Muscle of arm (tissue), 12 donors: ENCODE data around the gene USP47. TPM values are rescaled to one million over a fixed set of nuclear protein-coding genes. Genes with fewer than 3 reads are reported as not detected.

Source experiments
- DNase-seq: peaks from one replicate; pipeline ENCODE4 v3.0.0-alpha.2; 2013
- polyA plus RNA-seq, 12 donors: library from polyadenylated mRNA; unstranded; fragments of 120-200 nt; gene quantifications; one replicate each; pipeline ENCODE4 v1.2.1, GENCODE V29; 2013; ENCODE audit not compliant: insufficient read length in 12 of 12

USP47 gene
- polyA plus RNA-seq, 12 donors: 60.4 to 85.4 (median 71.5) TPM; not detected in 1

DNA sequence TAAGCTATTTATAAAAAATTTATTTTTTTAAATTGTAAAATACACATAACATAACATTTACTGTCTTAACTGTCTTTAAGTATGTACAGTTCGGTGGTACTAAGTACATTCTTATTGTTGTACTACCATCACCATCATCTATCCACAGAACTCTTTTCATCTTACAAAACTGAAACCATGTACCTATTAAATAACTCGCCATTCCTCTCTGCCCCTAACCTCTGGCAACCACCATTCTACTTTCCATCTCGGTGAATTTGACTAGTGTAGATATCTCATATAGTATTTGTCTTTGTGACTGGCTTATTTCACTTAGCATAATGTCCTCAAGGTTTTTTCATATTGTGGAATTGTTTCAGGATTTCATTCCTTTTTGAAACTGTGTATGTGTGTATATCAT, 22.6 kb downstream of the USP47 start:
- no peak for DNase-seq

DNA sequence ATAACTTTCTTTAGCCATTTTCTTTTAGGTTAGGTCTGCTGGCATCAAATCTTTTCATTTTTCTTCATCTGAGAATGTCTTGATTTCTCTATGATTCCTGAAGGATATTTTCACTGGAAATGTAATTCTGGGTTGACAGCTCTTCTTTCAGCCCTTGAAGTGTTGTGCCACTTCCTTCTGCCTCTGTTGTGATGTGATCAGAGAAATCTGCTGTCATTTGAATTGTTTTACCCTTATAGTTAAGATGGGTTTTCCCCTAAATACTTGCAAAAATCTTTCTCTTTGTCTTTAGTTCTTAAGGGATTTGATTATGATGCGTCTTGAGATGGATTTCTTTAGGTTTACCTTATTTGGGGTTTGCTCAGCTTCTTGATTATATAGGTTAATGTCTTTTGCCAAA, 23.0 kb downstream of the USP47 start:
- no peak for DNase-seq

DNA sequence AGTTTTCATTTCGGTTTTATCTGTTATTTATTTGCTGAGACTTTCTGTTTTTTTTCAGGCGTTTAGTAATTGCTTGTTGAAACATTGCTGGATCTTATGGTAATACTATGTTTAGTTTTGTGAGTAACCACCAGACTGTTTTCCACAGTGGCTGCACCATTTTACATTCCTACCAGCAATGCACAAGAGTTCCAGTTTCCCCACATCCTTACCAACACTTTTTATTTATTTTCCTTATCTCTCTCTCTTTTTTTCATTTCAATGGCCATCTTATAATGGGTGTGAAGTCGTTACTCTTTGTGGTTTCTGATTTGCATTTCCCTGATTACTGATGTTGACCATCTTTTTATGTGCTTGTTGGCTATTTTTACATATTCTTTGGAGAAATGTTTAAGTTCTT, 23.7 kb downstream of the USP47 start:
- no peak for DNase-seq

DNA sequence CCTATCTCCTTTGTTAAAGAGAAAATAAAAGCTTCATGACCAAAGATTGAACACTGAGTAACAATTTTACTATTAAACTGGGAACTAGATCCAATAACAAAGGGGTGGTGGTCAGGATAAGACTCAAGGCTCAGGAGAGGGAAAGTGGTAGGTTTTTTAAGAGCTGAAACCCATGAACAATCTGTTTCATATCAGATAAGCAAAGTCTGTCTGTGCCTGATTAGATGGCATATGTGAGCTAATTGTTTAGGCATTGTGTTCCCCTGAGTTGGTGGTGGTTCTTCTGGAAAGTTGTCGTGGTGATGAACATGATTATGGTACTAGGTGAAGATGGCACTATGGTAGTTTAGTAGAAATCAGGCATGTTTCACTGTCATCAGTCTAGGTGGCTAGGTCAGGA, 24.4 kb downstream of the USP47 start:
- DNase-seq: no peak

DNA sequence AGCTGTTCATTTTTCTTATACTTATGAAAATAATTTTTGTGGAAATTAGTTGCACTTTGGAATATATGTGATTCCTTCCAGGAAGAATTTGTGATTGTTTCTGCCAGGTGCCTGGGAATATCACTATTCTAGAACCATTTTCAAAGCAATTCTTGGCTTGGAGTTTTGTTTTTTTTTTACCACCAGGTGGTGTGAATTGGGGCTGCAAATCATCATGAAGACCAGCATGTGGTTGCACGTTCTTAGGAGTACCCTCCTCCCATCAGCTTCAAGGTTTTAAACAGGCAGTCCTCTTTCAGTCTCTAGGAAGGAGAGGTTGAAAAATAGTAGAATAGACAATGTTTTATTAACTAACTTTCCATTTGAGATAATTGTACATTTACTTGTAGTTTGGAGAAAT, 25.9 kb downstream of the USP47 start:
- no peak for DNase-seq

DNA sequence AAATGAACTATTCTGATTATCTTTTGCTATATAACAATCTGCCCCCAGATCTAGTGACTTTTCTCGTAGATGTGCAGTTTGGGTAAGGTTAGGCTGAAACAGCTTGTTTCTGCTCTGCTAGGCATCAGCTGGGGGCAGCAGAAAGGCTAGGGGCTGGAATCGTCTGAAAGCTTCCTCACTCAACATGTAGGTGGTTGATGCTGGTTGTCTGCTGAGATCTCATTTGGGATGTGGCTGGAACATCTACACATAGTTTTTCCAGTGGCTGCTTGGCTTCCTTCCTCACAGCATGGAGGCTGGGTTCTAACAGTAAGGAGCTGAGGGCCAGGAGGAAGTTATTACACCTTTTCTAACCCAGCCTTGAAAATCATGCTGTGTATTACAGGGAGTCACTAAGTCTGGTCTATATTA, 30.2 kb downstream of the USP47 start:
- DNase-seq: no peak

DNA sequence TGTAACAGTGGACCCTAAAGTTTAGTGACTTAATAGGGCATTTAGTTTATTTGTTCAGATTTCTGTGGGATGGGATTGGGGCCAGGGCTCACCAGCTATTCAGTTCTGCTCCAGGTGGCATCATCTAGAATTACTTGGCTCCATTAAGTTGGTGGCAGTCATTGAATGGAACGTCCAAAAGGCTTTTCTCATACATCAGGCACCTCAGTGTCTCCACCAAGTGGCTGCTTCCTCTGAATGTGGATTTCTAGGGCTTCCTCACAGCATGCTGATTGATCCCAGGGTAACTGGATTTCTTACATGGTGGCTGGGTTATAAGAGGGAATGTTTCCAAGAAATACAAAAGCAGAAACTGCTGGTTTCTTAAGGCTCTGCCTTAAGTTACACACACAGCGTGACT, 34.7 kb downstream of the USP47 start:
- no peak for DNase-seq

DNA sequence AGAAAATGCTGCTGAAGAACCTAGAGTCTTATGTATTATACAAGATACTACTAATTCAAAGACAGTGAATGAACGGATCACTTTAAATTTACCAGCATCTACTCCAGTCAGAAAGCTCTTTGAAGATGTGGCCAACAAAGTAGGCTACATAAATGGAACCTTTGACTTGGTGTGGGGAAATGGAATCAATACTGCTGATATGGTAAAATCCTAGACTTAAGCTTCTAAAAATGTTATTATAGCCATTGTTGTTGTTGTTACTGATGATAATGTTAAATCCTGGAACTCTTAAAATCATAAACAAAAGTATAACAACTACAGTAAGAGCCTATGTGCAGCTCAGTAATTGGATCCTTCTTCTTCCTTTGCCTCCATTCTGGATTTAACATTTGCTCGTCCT, 38.4 kb downstream of the USP47 start:
- DNase-seq: no peak

DNA sequence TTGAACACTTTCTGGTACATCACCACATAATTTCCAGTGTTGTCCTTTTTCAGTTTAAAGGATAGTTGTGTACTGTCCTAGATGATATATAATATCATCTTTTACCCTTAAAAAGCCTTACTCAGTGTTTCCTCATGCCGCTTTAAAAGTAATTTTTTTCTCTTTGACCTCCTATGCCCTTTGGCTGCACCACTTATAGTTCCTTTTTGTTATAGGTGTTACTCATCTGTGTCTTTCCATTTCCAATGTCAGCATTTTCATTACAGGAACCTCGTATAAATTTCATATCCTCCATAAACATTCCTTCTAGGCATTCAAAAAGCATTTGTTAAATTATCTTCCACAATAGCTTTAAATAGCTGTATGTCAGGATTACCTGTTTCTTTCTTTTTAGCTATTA, 40.8 kb downstream of the USP47 start:
- DNase-seq: no peak

DNA sequence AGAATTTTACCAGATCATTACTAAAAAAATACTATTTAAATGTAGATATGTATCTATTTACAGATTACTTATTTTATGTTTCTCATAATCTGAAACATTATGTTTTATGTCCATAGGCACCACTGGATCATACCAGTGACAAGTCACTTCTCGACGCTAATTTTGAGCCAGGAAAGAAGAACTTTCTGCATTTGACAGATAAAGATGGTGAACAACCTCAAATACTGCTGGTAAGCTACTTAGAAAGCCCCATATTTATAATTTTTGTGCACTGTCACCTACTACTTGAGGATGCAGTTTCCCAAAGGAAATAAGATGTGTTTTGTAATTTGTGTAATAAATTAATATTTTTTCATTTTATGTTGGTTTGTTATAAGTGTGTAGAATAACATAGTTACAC, 42.6 kb downstream of the USP47 start:
- DNase-seq: no peak

DNA sequence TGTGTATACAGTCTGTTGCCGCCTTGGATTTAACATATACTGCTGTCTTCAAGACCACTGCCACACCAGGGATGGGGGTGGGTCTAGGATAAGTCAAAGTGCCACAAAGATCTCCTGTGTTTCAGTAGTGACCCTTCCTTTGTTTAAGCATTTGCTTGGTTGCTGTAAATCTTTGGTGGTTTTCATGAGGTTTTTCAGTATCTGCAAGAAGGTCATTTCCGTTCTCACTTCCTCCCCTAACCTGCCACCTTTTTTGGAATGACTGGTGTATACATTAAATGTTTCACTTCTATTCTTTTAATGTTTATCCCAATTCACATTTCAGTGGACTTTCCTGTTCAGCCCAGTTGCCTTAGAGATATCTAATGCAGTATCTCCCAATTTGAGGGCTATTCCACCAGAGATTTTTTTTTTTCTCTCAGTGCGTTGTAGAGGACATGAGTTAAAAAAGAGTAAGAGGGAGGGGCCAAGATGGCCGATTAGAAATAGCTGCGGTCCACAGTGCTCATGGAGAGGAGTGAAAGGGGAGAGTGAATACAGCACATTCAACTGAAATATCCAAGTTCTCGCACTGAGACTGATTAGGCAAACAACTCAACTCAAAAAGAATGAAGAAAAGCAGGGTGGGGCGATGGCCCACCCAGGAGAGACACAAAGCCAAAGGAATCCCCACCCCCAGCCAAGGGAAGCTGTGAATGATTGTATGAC, 43.2 kb downstream of the USP47 start:
- DNase-seq: no peak

DNA sequence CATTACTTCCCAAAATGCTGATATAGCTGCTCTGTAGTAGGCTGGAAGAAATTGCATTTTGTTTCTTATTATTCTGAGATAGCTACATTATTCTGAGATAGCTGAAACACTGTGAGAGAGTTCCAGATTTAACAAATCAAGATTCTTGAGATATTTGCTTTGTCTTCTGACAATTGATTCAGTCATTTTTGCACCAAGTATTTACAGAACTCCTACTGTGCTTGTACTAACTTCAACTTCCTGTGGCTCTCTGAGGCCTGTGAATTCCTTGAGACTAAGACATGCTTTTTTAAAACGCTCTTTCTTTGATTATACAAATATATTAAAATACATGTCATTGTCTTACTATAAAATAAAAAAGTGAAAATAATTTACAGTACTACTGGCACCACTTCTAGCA, 52.7 kb downstream of the USP47 start:
- DNase-seq: no peak

DNA sequence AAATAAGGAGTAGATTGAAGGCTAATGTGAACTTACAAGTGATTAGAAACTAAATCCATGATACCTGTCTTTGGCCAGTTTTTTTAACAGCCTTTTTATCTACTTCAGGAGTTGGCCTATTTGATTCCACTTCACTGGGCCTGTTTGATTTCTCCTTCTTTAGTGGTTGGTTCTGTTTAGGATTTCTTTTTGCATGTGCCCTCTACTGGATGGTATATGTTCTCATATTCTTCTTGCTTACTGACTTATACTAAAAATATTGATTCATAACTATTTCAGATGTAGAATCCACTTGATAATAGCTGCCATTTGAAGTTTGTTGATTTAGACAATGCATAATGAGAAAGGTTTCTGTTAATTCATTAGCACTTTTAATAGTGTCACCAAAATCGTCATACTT, 53.9 kb downstream of the USP47 start:
- no peak for DNase-seq

DNA sequence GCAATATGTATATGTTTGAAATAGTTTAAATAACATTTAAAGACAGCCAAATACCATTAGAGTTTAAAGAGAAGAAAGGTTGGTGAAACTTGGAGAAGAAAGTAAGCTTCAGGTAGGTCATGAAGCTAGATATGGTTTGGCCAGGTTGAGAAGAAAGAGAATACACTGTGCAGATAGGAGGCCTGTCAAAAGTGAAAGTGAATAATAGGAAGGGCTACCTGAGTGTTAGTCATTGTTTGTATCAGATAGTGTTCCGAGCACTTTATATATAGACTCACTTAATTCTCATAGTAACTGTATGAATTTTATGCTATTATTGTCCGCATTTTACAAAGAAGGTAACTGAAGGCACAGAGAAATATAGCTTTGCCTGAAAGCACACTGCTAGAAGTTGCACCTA, 56.9 kb downstream of the USP47 start:
- no peak for DNase-seq

DNA sequence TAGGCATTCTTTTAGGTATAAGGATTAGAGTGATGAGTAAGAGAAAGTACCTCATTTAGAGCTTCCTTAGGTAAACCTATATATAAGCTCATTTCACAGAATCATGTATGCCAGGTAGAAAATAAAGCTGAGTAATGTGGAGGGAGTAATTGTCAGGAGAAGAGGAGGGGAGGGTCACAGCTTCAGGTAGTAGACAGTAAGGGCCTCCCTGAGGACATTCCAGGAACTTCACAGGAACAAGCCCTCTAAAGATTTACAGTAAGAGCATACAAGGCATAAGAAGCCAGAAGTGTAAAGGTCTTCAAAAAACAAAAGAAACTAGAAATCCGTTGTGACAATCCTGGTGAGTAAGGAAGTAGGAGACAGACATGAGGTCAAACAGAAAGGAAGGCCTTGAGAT, 57.6 kb downstream of the USP47 start:
- DNase-seq: no peak

DNA sequence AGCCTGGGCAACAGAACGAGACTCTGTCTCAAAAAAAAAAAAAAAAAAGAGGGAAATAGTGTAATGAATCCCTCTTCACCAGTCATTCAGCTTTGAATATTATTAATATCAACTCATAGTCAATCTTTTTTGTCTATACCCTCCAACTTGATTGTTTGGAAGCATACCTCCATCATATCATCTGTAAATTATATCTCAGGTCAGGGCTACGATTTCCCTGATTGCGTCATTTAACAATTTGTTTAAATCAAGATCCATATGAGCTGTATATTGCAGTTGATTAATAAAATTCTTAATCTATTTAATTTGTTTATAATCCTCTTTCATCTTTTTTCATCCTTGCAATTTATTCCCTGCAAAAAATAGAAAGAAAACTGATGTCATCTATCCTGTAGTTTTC, 60.2 kb downstream of the USP47 start:
- no peak for DNase-seq

DNA sequence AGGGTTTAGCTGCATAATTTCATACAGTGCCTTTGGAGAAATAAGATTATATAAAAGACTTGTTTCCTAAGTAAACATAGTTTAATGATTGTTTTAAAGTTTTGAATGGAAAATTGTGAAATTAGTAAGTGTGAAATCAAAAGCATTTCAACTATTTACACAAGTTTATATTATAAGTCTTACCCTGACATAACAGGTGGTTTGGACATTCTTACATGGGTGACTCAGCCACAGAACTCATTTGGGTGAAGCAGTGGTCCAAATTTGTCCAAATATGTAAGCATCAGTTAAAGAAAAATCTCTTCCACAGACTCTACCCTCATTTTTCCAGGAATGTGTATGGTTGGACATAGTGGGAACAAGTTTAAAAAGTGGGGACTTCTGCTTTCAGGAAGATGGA, 68.0 kb downstream of the USP47 start:
- no peak for DNase-seq

DNA sequence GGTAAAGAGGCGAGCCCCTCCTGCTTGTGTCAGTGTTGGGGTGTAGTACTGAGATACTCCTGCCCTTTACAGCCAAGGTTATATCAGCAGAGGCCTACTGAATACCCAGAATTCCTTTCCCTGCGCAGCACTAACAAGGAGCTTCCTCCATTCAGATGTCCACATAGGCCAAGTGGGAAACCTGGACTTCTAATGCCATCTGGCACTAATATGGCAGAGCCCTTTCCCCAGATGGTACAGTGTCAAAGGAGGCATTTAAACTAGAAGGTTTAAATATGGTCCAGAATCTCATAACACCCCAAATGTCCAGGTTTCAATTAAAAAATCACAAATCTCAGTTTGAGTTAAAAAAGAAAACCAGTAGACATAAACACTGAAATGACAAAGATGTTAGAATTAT, 68.8 kb downstream of the USP47 start:
- DNase-seq: no peak

DNA sequence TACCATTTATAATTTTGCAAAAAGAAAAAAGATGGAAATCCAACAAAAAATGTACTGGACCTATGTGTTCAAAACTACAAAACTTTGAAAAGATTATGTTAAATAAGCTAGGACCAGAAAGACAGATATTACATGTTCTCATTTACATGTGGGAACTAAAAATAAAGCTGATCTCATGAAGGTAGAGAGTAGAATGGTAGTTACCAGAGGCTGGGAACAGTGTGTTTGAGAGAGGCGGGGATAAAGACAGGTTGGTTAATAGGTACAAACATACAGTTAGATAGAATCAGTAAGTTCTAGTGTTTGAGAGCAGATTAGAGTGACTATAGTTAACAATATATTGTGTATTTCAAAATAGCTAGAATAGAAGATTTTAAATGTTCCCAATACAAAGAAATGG, 71.6 kb downstream of the USP47 start:
- DNase-seq: no peak

DNA sequence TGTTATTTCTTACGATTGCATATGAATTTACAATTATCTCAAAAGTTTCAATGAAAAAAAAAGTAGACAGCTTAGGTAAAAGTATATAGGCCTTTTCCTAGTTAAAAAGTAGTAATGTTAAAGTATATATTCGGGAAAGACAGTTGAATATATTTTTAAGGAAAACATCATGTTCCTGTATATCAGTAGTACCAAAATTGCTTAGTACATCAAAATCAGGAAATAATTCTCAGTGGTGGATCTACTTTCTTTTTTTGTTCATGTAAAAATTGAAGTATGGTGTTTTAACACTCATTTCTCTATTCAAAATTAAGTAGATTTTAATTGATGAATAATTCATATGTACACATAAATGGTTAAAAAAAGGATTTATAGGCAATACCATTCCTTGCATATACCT, 73.9 kb downstream of the USP47 start:
- DNase-seq: no peak

DNA sequence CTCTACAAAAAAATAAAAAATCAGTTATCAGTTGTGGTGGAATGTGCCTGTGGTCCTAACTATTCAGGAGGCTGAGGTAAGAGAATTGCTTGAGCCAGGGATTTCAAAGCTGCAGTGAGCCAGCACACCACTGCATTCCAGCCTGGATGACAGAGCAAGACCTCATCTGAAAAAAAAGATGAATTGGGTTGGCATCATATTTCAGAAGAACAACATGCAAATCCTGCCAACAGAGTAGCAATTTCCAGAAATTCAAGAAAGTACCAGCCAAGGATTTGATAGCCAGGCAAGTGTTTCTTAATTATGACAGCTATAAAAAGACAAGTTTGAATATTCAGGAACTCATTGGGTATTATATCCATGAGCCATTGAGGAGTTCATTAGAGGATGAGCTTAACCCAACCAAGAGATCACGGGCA, 75.2 kb downstream of the USP47 start:
- no peak for DNase-seq

DNA sequence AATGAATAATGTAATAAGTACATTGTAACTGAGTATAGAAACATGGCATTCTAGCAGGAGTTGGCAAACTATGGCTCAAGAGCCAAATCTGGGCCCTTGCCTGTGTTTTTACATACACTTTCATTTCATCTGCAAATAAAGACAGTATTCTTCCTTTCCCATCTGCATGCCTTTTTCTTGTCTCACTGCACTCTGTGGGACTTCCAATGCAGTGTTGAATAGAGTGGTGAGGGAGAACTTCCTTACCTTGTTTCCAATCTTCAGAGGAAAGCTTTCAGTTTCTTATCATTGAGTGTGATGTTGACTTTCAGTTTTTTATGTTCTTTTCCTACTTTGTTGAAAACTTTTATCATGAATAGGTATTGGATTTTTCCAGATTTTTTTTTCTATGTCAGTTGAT, 82.1 kb downstream of the USP47 start:
- no peak for DNase-seq

DNA sequence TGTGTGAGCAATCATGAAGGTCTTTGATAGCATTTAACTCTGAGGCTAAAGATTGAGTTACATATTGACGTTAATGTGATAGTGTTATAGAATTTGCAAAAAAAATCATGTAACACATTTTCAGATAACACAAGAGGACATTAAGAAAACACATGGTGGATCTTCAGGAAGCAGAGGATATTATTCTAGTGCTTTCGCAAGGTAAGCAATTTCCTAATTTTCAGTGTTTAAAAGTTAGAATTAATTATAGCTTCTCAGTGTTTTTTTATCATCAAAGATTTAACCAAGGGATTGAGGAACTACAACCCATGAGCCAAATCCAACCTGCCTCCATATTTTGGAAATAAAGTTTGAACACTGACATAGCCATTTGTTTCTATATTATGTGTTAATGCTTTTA, 88.1 kb downstream of the USP47 start:
- no peak for DNase-seq

DNA sequence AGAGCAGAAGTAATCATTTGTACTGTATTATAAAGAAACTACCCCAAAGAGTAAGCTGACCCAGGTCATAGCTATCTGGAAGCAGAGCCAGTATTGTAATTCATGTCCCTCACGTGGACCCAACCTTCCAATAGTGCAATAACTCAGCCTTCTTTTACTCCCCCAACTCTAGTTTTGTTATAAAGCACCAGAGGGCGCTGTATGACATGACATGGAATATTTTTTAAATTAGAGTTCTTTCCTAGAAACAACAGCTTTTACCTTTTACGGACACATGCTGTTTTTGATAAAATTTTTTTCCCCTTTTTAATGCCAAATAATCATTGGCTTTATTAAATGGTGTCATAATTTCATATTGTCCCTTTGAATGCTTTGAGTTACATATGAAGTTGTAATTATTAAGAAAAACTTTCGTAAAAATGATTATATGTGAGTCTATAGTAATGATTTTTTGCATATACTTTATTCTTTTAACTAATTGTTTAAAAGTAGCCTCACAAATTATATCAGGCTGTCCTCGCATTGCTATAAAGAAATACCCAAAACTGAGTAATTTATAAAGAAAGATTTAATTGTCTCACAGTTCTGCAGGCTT, 89.8 kb downstream of the USP47 start:
- peak; percentile 44 for DNase-seq
